Activated naive CD4-positive, alpha-beta T cell (primary cell): ENCODE measurements around the gene PSMG3.

Source experiments
- DNase-seq, 4 experiments: peaks; one replicate each; lab custom pipeline; 2025; lab: John Stamatoyannopoulos, UW

The PSMG3 gene

DNA sequence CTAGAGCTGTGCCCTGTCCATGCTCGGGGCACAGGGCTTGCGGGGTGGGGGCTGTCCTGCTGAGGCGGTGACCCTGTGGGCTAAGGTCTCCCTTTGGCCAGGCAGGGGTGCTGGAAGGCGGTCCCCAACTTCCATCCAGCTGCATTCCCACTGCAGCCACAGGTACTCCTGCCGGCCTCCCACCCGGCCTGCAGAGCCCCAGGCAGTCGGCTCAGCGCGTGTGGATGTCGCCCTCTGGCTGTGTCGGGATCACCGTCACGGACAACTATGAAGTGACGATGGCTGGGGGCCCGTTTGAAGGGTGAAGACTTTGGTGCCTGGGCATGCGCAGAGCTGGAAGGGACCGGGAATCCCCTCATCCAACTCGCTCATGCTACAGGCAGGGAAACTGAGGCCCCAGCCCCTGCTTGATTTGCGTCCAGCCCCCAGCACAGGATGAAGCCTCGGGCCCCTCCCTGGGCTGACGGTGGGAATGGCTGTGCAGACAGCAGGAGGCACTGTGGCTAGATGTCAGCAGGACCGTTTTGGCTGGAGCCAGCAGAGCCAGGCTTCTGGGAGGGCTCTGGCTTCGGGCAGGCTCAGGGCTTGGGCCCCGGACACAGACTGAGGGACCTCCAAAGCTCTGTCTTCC, 11.5 kb downstream of the PSMG3 start:
- no peak for DNase-seq

DNA sequence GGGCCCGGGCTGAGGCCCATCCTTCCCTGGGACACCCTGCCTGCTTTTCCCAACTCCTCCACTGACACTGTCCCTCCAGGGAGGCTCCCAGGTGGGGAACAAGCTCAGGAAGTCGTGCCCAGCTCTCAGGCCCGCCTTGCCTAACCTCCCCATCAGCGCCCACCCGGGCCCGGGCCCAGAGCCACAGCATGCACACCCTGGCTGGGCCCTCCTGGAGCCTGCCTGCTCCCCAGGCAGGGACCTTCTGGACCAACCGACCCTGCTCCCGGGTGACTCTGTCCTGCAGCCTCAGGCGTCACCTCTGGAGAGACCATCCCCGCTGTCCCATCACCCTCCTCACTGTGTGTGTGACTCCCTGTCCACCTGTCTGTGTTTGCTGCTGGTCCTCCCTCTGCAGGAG, 12.1 kb downstream of the PSMG3 start:
- DNase-seq: no peak

DNA sequence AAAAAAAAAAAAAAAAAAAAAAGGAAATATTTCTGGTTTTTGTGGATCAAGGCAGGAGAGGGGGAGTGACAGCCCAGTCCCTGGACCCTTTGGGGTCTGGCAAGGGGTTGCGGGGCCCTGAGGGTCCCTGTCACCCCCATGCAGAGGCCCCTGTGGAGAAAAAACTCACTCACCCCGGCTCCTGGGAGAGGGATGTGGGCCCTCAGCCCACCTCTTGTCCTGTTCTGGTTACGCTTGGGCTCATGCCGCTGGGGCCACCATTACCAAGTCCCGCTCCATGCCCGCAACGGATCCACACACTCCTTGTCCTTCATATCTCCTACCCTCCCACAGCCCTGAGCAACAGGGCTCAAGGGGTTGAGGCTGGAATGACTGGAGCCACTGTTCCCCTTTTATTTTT, 12.8 kb downstream of the PSMG3 start:
- no peak for DNase-seq

DNA sequence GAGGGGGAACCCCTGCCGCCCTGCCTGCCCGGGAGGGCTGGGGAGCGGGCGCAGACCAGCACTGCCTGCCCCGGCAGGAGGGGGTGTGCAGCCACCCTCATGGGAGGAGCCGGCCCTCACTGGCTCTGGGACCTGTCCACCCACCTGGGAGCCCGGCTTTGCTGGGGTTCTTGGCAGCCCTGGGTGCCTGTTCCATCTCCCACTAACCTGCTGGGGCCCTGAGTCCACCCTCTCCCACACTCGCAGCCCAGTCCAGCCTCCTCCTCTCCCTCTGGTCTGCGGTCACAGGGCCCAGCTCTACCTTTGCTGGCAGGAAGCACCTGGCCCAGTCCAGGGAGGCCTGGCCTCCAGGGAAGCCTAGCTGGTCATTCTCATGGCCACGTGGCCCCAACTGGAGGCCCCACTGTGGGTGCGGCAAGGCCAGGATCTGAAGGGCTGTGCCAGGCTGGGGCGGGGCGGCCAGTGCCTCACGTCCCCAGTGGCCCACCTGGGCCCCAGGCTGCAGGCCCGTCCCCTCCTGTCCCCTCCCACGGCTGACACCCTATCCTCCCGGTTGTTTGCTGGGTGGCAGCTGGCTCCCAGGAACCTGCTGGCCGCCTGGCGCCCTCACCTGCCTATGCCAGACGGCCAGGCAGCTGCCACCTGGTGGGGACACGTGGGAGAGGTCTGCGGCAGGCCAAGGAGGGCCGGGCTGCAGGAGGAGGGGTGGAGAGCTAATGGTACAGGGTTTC, 13.9 kb downstream of the PSMG3 start, which contains the start of gene TMEM184A:
Gene TMEM184A, minus strand, starts transcription at position 393 of the 731 bp plus-strand sequence. CDS start 721 bp downstream, outside the sequence.
- peak in 1 of 4 experiments; percentile 50 for DNase-seq

DNA sequence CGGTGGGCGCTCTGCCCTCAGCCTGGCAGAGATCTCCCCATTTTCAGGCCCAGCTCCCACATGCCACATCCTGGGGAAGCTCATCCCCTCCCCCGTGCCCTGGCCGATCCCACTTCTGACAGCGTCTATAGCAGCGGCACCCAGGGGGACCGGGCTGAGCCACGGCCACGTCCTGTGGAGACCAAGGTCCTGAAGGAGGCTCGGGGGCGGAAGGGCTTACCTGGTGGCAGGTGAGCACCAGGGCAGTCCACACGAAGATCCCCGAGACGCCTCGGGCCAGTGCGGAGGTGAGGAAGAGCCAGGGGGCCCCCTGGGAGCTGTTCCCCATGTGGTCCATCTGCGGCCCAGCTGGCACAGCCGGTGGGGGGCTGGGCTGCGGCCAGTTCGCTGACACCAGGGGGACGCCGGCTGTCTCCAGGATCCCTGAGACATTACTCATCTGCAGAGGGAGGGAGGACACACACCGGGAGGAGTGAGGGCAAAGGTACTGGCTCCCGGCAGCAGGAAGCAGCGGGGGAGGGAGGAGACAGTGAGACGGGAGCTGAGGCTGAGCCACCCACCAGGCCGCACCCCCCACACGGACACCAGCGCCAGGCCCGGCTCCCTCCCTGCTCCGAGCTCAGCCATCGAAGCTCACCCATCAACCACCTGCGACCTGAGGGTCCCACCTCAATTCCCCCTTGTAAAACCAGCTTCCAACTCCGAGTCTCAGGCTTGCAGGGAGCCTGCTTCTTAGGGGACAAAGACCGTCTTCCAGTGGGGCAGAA, 14.6 kb downstream of the PSMG3 start:
- DNase-seq: no peak

DNA sequence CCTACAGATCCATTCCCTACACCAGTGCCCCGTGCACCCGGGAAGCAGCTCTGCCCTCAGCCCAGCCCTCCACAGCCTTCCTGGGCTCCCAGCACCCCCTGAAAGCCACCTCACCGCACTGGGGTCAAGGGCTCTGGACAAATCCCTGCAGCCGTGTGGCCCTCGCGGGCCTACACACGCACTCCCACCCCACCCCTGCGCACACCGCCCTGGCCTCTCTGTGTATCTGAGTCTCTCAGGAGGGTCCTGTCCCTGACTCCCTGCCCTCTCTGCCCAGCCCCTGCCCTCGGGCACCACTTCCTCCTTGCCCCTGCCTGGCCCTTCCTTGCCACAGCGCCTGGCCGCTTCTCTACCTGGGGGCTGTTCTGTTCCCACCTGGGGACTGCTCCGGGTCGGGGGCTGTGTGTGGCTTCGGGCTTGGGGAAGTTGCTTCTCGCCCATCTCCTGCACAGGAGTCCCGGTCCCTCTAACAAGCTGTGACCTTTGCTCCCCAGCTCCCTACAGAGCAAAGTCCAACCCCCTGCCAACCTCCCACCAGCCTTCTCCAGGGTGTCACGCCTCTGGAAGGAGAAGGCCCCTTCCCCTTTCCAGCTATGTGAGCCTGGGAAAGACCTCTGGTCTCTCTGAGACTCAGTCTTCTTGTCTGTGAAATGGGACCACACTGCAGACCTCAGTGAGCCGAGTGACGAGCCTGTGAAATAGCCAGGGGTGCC, 15.3 kb downstream of the PSMG3 start:
- no peak for DNase-seq

DNA sequence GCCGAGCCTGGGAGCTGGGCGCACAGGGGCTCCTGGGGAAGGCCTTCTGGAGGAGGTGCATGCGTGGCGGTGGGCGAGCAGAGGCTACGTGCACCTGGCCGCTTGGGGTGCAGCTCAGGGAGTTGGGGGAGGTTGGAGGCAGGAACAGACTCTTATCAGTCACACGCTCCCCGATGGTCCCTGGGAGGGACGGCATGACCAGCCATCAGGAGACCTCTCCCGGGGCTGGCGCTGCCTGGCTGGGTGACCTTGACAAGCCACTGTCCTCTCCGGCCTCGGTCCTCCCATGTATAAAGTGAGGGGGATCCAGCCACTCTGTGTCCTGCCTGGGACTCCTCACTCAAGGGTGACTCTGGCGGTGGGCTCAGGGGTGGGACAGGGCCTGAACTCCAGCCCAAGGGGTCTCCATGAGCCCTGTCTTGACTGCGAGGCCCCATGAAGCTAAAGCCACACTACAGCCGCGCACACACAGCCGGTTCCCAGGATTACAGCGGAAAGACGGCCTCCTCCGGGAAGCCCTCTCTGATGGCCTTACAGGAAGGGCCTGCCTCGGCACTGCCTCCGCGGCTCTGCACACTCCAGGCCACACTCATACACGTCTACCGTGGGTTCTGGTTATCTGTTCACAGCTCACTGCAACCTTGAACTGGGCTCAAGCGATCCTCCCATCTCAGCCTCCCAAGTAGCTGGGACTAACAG, 16.2 kb downstream of the PSMG3 start:
- DNase-seq: no peak

DNA sequence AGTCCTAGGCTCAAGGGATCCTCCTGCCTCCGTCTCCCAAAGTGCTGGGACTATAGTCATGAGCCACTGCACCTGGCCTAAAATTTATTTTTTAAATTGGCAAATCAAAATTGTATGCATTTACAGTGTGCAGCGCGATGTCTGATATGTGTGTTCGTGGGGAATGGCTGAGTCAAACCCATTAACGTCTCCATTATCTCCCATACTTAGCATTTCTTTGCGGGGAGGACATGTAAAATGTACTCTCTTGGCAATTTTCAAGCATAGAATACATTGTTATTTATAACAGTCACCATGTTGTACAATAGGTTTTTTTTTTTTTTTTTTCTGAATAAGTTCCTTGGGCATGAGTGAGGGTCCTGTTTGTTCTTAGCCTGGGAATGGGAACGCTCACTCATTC, 17.6 kb downstream of the PSMG3 start:
- DNase-seq: no peak

DNA sequence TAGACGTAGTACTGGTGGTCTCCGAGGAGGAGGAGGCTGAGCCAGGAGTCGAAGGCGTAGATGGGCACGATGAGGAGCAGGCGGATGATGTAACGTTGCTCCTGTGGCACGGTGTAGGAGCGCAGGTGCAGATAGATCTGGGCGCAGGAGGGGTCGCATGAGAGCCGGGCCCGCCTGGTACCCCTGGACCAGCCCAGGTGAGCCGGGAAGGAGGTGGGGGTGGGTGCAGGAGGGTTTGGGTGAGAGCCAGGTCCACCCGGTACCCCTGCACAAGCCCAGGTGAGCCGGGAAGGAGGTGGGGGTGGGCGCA, 19.0 kb downstream of the PSMG3 start:
- no peak for DNase-seq

DNA sequence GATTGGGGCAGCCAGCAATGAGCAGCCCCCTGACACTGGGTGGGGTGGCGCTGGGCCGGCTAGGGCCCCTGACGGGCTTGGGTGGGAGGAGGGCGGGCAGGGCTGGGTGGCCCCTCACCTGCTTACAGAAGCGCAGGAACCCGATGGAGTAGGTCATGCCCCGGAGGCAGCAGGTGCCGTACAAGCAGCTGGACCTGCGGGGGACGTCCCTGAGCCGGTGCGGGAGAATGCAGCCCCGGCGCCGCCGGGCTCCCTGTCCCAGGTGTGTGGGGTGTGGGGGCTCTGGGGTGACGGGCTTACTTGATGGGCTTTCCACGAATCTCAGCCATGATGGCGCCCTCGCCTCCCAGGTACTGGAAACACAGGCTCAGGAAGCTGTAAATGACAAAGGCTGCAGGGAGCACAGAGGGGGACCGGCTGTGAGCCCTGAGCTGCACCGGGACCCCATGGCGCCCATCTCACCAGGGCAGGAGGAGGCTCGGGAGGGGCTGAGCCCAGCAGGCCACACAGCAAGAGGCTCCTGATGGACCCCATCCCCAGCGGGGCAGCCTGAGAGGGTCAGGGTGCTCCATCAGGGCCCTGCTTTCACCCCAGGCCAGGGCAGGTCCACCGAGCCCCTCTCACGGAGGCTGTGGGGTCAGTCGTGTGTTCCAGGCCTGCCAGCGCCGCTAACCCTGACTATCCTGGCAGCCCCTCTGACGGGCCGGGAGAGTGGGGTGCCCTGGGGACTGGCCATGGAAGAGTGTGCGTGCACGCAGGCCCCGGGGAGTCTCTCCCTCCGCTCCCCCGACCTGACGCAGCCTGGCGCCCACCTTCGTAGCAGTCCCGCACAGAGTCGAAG, 19.6 kb downstream of the PSMG3 start:
- no peak for DNase-seq

DNA sequence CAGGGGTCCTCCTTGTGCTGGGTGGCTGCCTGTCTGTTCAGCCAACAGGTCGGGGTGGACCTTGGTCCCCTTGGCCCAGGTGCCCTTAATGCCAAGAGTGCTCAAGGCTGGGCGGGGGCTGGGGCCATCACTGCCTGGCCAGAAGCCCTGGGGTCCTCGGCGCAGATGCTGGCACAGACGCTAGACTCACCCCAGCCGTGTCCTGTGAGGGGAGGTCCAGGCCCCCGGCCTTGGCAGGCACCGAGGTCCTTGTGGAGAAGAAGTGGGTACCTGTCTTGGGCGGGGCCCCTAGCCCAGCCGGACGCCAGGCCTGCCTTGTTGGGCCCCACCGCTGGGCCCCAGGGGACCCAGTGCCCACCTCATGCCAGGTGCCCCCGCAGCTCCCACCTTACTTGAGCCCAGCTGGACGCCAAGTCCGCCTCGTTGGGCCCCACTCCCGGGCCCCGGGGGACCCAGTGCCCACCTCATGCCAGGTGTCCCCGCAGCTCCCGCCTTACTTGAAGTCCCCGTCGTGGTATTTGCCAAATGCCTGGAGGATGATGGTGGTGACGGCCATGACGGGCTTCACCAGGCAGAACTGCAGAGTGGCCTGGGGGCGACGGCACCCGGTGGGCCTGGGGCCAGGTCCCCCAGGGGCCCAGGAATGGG, 20.4 kb downstream of the PSMG3 start:
- DNase-seq: no peak

DNA sequence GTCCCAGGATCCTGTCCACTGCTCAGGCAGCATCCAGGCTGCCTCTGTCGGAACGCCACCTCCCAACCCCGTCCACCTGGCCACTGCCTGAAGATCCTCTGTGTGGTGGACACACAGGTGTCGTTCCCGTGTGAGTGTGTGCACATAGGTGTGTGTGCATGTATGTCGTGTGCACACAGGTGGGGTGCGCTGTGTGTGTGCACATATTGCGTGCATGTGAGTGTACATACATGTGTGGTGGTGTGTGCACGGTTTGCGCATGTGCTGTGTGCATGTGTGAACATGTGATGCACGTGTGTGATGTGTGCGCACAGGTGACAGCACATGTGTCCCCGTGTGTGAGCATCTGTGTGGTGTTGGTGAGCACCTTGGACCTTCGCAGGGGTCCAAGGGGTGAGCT, 20.9 kb downstream of the PSMG3 start:
- DNase-seq: no peak

DNA sequence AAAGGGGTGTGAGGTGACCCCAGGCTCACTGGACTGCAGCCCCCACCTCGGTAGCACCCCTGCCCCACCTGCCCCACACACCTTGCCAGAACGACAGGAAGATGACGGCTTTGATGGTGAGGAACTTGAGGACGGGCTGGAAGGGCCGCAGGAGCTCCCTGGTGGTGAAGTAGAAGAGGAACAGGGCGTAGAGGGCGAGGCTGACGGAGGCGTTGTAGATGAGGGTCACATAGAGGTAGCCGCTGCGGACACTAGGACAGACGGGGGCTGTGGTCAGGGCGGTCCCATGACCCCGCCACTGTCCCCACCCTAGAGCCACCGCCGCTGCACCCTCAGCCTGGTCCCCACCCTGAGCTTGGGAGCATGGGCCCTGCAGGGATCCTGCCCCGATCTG, 21.4 kb downstream of the PSMG3 start:
- DNase-seq: peak in 1 of 4 experiments; percentile 25

DNA sequence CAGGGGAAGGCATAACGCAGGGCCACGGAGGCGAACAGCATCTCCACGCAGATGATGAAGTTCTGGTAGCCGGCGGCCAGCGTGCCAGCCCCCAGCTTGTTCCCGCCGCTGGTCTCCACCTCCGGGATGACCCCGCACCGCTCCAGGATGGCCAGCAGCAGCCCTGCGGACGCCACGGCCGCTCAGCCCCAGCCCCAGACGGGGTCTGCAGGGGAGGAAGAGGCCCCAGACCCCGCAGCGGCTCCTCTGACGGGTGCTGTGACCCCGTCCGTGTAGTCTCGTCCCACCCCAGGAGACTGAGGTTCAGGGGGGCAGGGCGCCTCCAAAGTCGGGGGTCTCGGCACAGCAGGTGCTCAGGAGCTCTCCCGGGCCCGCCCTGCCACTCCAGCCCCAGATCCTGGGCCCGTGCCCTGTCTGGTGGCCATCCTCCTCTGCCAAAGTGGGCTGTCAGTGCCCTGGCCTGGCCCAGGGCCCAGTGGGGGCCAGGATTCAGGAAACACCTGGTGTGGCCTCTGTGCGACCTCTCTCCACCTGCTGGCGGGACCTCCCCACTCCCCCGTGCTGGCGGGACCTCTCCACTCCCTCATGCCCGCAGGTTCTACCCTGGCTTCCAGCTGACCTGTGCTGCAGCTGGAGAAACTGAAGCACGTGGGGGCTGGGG, 21.9 kb downstream of the PSMG3 start:
- no peak for DNase-seq

DNA sequence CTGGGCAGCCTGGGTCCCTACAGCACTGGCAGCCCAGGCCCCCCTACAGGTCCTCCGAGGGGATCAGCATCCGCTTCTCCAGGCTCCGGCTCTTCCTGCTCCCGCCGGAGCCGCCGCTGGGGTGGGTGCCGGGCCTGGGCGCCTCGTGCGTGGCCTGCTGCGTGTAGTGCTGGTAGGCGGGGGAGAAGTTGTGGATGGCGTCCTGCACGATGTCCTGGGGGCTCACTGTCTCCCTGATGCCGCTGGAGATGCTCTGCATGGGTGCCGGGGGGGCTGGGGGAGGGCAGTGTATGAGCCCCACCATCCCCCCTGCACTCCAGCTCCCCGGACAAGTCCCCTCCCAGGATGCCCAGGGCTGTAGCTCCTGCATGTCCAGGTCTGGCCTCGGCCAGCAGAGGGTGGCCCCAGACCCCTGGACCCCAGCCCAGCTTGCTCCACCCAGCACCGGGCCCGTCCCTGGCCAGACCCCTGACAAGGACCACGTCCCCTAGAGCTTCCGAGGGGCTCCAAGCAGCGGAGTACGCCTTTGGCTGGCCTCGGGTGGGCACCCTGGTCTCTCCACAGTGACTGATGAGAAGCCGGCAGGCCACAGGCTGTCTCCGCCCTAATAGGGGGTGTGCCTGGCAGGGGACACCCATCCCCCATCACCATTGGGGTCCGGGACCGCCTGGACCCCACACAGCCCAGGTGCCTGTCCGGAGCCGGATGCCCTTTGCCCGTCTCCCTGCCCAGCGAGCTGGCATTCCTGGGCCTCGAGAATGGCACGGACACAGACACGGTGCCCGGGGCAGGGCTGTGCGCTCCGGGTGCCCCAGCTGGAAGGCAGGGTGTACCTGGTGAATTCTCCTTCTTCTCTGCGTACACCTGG, 22.7 kb downstream of the PSMG3 start:
- no peak for DNase-seq

DNA sequence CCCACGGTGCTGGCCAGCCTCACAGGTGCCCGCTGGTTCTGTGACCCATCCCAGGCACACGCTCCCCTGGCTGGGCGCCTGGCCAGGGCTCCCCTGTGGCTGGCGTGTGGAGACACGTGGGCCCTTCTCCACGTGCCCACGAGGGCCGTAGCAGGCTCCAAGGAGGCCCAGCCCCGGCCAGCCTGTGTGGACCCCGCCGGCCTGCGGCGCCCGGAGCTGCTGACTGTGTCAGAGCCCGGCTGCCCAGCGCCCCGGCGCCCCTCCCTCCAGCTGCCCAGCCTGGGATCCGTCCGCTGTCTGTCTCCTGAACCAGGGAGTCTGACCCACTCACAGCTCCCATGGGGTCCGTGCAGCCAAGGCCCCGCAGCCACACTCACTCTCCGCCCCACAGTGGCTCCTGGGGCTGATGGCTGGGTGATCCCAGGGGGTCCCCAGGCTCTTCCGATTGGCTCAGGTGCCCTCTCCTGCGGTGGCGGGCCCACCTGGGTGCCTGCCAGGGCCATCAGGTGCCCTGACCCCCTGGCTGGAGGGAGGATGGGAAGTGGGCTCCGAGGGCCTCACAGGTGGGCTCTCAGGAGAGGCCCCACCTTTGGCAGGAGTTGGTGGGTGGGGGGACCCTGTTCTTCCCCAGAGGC, 23.4 kb downstream of the PSMG3 start:
- no peak for DNase-seq

DNA sequence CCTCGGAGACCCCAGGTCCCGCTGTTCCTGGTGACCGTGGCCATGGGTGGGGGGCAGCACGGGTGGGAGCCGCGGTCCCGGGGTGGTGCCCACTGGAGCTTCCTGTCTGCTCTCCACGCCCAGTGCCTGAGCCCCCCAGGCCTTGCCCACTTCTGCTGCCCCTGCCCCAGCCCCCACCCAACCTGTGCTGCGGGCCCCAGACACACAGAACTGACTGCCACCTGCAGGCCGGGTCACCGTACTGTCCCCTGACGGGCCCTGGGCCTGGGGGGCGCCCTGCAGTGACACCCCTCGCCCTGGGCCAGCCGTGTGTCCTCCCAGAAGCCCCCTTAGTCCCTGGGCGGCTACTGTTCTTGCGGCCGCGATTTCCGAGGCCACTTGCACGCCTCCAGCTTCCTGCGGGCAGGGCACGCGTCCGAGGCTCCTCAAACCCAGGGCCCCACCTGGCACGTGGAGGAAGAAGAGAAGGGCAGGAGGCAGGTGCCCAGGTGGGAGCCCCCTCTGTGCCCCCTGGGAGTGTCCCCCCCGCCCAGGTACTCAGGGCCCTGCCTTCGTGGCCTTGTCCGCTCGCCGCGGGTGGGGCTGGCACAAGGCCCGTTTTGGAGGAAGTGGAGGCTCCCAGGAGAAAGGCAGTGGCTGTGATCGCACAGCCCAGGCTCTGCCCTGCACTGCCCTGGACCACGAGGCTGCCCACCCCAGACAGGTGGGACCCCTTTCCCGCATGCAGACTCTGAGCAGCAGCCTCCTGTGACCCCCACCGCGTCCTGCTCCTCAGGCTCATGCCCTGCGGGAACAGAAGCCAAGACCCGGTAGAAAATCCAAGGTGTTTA, 24.2 kb downstream of the PSMG3 start:
- no peak for DNase-seq
